HCEC 1CT (cell line): Measurements from ENCODE around the gene MYH9.
"Not testable (repeated sequence)": the region's sequence is repeated elsewhere in the genome, so short reads cannot be mapped to it uniquely, and the experiment has no call there.

Experiments used
- DNase-seq: peaks from one replicate; pipeline ENCODE4 v3.0.0-alpha.2; 2017

The MYH9 gene

DNA sequence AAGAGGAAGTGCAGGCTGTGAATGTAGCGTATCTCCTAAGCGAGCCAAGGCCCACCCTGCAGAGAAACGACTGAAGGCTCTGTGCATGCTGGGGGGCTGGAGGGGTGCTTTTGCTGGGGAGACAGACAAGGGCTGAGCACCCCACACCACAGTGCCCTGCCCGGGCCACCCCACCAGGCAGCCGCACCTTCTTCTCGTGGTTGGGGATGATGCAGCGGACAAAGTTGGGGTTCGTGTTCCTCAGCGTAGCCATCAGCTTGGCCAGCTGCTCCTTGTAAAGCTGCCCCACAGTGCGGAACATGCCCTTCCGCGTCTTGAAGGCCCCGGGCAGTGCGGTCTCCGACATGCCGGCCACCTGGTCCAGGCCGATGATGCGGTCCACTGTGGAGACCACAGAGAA is 81.5 kb downstream of the MYH9 start:
- no peak for DNase-seq

- no peak for DNase-seq
These were observed 82.0 kb downstream of the MYH9 start for GRCh38 chr22:36305813-36306212.

DNA sequence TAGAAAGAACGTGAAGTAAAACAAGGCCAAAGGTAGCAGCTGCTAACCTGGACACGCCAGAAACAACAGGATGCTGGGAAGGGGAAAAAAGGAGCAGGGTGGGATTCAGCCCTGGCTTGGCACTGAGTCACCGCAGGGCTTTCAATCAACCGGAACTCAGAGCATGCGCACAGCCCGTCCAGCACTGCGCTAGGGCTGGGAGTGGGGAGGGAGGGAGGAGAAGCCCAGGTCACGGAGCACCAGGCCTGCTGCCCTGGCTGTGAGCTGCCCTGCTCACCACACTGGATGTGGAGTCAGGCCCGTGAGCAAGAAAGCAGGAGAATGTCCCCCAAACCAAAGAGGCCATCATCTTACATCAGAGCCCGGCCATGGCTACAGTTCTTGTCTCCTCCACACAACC is 83.3 kb downstream of the MYH9 start:
- no peak for DNase-seq

- DNase-seq: no peak
These were observed 83.9 kb downstream of the MYH9 start for GRCh38 chr22:36303874-36304273.

- DNase-seq: no peak
These were observed 84.7 kb downstream of the MYH9 start for GRCh38 chr22:36303115-36303467.

GRCh38 chr22:36302439-36303114 is 85.2 kb downstream of the MYH9 start:
- DNase-seq: peak; percentile 39

DNA sequence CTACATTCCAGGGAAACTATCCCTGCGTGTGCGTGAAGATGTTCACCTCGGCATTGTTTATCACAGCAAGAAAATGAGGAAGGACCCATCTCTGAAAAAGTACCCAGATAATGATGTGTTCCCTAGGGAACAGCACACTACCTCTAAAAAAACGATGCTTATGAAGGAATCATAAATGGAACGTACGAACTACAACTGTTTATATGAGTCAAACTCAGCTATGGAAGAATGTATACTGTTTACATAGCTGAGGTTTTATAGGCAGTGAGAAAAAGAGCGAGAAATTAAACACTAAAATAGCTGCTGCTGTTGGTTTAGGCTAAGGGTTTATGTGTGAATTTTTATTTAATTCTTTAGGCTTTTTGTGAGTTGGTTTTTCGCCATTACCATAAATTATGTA is 85.9 kb downstream of the MYH9 start:
- DNase-seq: peak; percentile 96

- peak; percentile 53 for DNase-seq
These were observed 86.4 kb downstream of the MYH9 start for GRCh38 chr22:36301384-36301828.

DNA sequence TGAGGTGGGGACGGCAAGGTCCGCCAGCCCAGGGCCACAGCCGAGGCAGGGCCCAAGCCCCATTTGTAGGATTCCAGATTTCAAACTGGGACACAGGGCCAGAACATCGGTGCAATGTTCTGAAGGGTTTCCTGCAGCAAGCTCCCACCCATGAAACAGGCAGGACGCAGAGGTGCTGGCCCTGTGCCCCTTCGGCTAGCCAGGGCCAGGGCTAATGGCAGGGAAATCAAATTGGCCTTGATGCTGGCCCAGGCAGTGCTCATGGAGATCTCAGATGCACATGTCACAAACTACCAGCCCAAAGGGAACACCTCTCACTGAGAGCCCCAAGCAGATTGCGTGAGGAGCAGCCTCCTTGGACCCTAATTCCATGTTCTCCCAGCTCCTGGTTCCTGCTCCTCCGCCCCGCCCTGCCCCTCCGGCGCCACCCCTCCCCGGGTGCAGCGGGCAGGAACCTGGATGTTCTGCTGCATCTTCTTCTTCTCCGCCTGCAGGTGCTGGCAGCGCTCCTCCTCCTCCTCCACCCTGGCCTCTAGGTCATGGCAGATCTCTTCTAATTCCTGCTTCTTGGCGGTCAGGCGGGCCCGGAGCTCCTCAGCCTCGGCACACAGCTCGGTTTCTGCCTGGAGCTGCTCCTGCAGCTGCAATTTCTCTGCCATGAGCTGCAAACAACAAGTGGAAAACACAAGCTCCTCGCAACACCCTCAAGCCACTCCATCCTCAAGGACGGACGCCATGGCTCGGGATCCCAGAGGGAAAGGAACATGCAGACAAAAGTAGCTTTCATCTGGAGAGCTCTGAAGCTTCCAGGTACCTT is 87.2 kb downstream of the MYH9 start:
- DNase-seq: no peak

- no peak for DNase-seq
These were observed 87.9 kb downstream of the MYH9 start for GRCh38 chr22:36299911-36300310.

GRCh38 chr22:36299295-36299694 is 88.5 kb downstream of the MYH9 start:
- DNase-seq: no peak

DNA sequence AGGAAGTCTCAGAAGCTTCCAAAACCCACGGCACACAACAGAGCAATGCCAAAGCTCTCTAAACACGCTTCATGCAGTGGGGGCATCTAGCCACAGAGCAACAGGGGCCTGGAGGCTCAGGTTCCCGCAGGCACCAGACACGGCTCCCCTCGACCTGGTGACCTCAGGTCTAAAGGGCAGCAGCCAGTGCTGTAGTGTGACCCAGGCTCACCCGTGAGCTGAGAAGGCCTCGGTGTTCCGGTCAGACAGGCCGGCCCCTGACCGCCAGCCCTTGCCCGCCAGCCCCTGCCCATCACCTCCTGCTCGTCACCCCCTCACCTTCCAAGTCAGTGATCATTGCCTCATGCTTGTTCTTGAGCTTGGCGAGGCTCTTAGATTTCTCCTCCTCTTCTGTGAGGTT is 89.2 kb downstream of the MYH9 start:
- DNase-seq: no peak

- no peak for DNase-seq
These were observed 89.6 kb downstream of the MYH9 start for GRCh38 chr22:36298118-36298517.

DNA sequence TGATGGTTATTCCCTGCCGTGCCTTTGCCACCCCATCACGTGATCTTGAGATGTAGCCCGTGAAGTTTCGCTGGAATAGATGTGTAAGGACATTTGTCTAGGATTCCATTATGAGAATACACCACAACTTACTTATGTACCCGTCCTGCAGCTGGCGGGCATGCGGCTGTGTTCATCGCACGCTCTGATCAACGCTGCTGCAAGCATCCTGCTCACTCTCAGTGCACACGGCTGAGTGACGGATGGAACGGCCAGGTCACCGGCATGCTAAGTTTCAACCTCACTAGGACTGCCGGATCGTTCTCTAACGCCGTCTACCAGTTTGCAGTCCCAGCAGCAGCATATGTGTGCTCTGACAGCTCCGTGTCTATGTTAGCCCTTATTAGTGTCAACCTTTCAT is 90.2 kb downstream of the MYH9 start:
- no peak for DNase-seq

DNA sequence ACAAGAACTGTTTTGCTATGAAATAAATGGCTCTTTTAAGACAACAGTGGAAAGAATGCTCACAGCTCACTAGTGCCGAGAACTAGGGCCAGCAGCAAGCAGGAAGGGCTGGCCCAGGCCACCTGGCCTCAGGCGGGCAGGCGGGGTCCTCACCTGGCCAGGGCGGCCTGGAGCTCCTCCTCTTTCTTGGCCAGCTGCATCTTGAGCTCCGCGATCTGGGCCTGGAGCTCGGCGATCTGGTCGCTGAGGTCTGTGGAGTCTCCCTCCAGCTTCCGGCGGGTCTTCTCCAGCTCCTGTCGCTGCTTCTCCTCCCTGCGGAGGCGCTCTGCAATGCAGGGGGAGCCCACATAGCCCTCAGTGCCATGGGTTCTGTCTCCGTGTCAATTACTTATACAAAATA is 91.1 kb downstream of the MYH9 start:
- DNase-seq: no peak

GRCh38 chr22:36295247-36295646 is 92.5 kb downstream of the MYH9 start:
- DNase-seq: no peak

DNA sequence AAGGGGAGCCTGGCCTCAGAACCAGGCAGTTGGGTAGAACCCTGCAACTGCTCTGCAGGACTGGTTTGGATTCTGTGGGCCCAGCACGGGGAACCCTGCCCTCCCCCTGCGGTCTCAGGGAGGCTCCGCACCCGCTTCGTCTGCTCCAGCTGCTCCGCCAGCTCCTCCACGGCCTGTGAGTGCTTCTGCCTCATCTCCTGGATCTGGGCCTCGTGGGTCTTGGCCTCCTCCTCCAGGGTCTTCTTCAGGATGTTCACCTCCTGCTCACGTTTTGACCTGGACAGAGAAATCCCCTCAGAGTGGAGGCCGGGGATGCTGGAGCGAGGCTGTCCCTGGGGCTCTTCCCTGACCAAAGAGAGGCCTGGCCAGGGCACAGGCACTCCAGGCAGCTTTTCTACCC is 93.0 kb downstream of the MYH9 start:
- no peak for DNase-seq

- DNase-seq: no peak
These were observed 93.5 kb downstream of the MYH9 start for GRCh38 chr22:36294293-36294620.

GRCh38 chr22:36293606-36294292 is 94.0 kb downstream of the MYH9 start:
- no peak for DNase-seq

- no peak for DNase-seq
These were observed 94.8 kb downstream of the MYH9 start for GRCh38 chr22:36292823-36293530.

- DNase-seq: no peak
These were observed 95.7 kb downstream of the MYH9 start for GRCh38 chr22:36291831-36292740.

GRCh38 chr22:36290391-36291075 is 97.2 kb downstream of the MYH9 start:
- not testable (repeated sequence) for DNase-seq
